ENCODE data around the gene IGF2BP1. TPM values are rescaled to one million over a fixed set of nuclear protein-coding genes. Genes with fewer than 3 reads are reported as not detected.

IGF2BP1 gene
- total RNA-seq (under 1 TPM in 2 of 4 donors, not detected in 2; 0.14 to 0.36 TPM), polyA plus RNA-seq (under 1 TPM in 1 of 3 donors, not detected in 2; 0.20 TPM)

DNA sequence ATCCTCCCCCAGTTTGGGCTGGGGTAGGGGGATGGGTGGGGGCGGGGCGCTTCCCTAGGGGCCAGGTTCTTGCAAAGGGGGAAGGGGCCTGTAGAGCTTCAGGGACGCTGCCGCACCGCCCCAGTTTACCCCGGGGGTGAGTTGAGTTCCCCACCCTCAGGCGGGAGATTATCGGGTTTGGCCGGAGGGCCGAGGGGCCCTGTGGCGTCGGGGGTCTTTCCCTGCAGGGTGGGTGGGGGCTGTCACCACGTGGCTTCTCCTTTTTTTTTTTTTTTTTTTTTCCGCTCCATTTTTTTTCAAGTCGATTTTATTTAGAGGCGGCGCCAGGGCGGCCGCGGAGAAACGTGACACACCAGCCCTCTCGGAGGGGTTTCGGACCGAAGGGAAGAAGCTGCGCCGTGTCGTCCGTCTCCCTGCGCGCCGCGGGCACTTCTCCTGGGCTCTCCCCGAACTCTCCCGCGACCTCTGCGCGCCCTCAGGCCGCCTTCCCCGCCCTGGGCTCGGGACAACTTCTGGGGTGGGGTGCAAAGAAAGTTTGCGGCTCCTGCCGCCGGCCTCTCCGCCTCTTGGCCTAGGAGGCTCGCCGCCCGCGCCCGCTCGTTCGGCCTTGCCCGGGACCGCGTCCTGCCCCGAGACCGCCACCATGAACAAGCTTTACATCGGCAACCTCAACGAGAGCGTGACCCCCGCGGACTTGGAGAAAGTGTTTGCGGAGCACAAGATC is at the start of gene IGF2BP1:
Gene IGF2BP1, plus strand, starts transcription at position 283 of the 724 bp plus-strand sequence. Its CDS starts 361 bp downstream, at position 644.
- 1% methylated on average over 62 of the region's 62 CpGs for WGBS, 2 donors
- TF ChIP-seq POLR2A (IDR thresholded peaks at IDR 0.05) (no peak), EP300 (IDR thresholded peaks at IDR 0.05) (no peak), POLR2AphosphoS5 (IDR thresholded peaks at IDR 0.05) (peak in 2 of 4 donors; percentile 31 to 45)
- TF ChIP-seq, protein P1, sequence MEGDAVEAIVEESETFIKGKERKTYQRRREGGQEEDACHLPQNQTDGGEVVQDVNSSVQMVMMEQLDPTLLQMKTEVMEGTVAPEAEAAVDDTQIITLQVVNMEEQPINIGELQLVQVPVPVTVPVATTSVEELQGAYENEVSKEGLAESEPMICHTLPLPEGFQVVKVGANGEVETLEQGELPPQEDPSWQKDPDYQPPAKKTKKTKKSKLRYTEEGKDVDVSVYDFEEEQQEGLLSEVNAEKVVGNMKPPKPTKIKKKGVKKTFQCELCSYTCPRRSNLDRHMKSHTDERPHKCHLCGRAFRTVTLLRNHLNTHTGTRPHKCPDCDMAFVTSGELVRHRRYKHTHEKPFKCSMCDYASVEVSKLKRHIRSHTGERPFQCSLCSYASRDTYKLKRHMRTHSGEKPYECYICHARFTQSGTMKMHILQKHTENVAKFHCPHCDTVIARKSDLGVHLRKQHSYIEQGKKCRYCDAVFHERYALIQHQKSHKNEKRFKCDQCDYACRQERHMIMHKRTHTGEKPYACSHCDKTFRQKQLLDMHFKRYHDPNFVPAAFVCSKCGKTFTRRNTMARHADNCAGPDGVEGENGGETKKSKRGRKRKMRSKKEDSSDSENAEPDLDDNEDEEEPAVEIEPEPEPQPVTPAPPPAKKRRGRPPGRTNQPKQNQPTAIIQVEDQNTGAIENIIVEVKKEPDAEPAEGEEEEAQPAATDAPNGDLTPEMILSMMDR (IDR thresholded peaks at IDR 0.05): no peak
- Histone ChIP-seq H3K4me1 (peaks cover 0 to 31% (median 27%) of the 10 kb centered on the region in 4 donors), H3K27me3 (peaks cover 71 to 100% (median 99%) of the 10 kb centered on the region in 3 donors), H3K36me3 (no peaks in the 10 kb centered on the region), H3K9me3 (peaks cover 0 to 3% (median 0%) of the 10 kb centered on the region in 4 donors), H3K27ac (no peak within 1 kb of the TSS), H3K4me3 (peak within 1 kb of the TSS in 2 of 4 donors; percentile 9 to 15)
- DNase-seq: no peak
- intact Hi-C loops (cut with DNase I): loop anchor here (10.0 kb wide), 1 partner anchor 382 kb away; the partner anchor contains the start of genes HOXB7 and HOXB8

DNA sequence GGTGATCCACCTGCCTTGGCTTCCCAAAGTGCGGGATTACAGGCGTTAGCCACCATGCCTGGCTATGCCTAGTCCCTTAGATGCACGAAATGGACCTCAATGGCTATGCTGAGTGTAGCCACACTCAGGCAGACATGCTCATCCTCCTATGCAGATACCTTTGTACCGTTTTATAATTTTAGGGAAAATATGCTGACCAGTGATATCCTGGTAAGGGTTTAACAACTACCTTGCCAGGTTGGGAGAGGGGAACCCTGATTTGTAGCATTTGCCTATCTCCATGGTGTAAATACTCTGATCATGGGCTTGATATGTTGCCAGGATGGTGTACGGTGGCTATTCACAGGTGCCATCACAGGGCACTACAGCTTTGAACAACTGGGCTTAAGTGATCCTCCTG is 45.6 kb upstream of the IGF2BP1 start:
- no peaks in the 10 kb centered on the region for H3K36me3 ChIP-seq
- no peak for DNase-seq
- 66 to 83% methylated on average over 5 of the region's 5 CpGs for WGBS, 2 donors
- TF ChIP-seq, protein P1 (IDR thresholded peaks at IDR 0.05): no peak
- H3K27me3 ChIP-seq: peaks cover 0 to 33% (median 10%) of the 10 kb centered on the region in 3 donors
- no peak overlapping the region for H3K27ac ChIP-seq
- no peaks in the 10 kb centered on the region for H3K4me1 ChIP-seq
- no peaks in the 10 kb centered on the region for H3K9me3 ChIP-seq
- no peak overlapping the region for H3K4me3 ChIP-seq
- intact Hi-C loops (cut with DNase I): no loop called here

DNA sequence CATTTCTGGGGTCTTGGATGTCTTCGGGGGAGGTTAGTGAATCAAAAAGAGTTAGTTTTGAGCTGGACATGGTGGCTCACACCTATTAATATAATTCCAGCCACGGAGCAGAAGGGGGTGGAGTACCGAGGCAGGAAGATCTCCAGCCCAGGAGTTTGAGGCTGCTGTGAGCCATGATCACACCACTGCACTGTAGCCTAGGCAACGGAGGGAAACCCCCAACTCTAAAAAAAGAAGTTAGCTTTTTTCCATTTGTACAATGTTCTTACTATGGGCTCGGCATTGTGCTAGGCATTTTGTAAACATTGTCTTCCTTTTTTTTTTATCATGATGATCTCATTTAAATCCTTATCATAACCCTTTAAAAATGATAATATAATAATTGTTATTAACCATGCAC is 44.3 kb upstream of the IGF2BP1 start:
- Histone ChIP-seq H3K27me3 (peaks cover 0 to 37% (median 10%) of the 10 kb centered on the region in 3 donors), H3K4me3 (no peak overlapping the region), H3K27ac (no peak overlapping the region), H3K4me1 (no peaks in the 10 kb centered on the region), H3K36me3 (no peaks in the 10 kb centered on the region), H3K9me3 (no peaks in the 10 kb centered on the region)
- WGBS, 2 donors: 26 to 33% methylated on average over 5 of the region's 5 CpGs
- TF ChIP-seq, protein P1 (IDR thresholded peaks at IDR 0.05): no peak
- TF ChIP-seq POLR2AphosphoS5 (IDR thresholded peaks at IDR 0.05) (no peak), EP300 (IDR thresholded peaks at IDR 0.05) (no peak), POLR2A (IDR thresholded peaks at IDR 0.05) (no peak)
- intact Hi-C loops (cut with DNase I): no loop called here
- no peak for DNase-seq

DNA sequence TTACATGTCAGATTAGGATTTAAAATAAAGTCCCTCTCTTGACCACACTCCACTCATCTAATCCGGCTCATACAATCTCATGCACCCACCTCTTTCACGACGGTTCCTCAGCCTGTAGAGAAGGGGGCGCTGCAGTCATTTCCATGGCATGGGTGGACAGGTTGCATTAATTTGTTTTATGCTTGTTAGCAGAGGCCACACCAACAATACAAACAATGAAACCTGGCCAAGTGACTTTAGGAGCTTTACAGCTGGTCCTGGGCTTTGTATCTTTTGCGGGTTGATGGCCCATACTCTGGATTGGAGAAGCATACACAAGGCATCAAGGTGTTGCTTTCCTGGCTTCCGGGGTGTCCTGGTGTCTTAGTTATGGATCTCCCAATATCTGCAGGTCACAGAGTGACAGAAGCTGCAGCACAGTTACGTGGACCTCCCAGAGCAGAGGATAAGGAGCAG is 42.9 kb upstream of the IGF2BP1 start:
- 17 to 40% methylated on average over 7 of the region's 7 CpGs for WGBS, 2 donors
- Histone ChIP-seq H3K4me3 (no peak overlapping the region), H3K27me3 (peaks cover 0 to 48% (median 11%) of the 10 kb centered on the region in 3 donors), H3K27ac (no peak overlapping the region), H3K9me3 (no peaks in the 10 kb centered on the region), H3K36me3 (no peaks in the 10 kb centered on the region), H3K4me1 (no peaks in the 10 kb centered on the region)
- intact Hi-C loops (cut with DNase I): no loop called here
- TF ChIP-seq, protein P1 (IDR thresholded peaks at IDR 0.05): no peak
- no peak for TF ChIP-seq EP300 (IDR thresholded peaks at IDR 0.05)
- TF ChIP-seq POLR2A (IDR thresholded peaks at IDR 0.05): no peak
- no peak for TF ChIP-seq POLR2AphosphoS5 (IDR thresholded peaks at IDR 0.05)
- DNase-seq: no peak

Data from sigmoid colon (tissue), 7 donors.